Choroid plexus epithelial cell (primary cell): ENCODE measurements around the gene TANC1.

Source experiments
- DNase-seq: peaks from one replicate; pipeline ENCODE4 v3.0.0-alpha.2; 2010; ENCODE audit warnings: low read depth
- H3K4me3 ChIP-seq: 2 replicates; pipeline ENCODE4 v1.5.1; 2011; ENCODE audit warnings: low read depth, mild to moderate bottlenecking, control low read depth, low read length, moderate library complexity
- CTCF ChIP-seq: conservative IDR thresholded peaks from 2 replicates; pipeline ENCODE4 v1.5.1; 2011; ENCODE audit warnings: low read depth, mild to moderate bottlenecking, control low read depth, inconsistent platforms, low read length, moderate library complexity

Gene TANC1

GRCh38 chr2:159192371-159192918 lies 224.0 kb downstream of the TANC1 start:
- DNase-seq: no peak
- no peak overlapping the region for H3K4me3 ChIP-seq
- TF ChIP-seq CTCF: no peak

- no peak for TF ChIP-seq CTCF
- no peak overlapping the region for H3K4me3 ChIP-seq
- no peak for DNase-seq
Observed at GRCh38 chr2:159193791-159194190, 225.4 kb downstream of the TANC1 start.

- DNase-seq: no peak
- no peak for TF ChIP-seq CTCF
- no peak overlapping the region for H3K4me3 ChIP-seq
Observed at GRCh38 chr2:159194241-159194640, 225.8 kb downstream of the TANC1 start.

GRCh38 chr2:159195697-159196096 lies 227.3 kb downstream of the TANC1 start:
- no peak overlapping the region for H3K4me3 ChIP-seq
- TF ChIP-seq CTCF: no peak
- no peak for DNase-seq

- H3K4me3 ChIP-seq: no peak overlapping the region
- no peak for TF ChIP-seq CTCF
- DNase-seq: no peak
Observed at GRCh38 chr2:159196393-159196925, 228.0 kb downstream of the TANC1 start.

- TF ChIP-seq CTCF: no peak
- no peak for DNase-seq
- no peak overlapping the region for H3K4me3 ChIP-seq
Observed at GRCh38 chr2:159199236-159199635, 230.8 kb downstream of the TANC1 start.

GRCh38 chr2:159199761-159200465 lies 231.5 kb downstream of the TANC1 start:
- no peak overlapping the region for H3K4me3 ChIP-seq
- peak; percentile 43 for DNase-seq
- no peak for TF ChIP-seq CTCF
